A549 (cell line): ENCODE results near the gene TTLL3. TPM values are rescaled to one million over a fixed set of nuclear protein-coding genes. Genes with fewer than 3 reads are reported as not detected.
A peak's percentile ranks its signal among the peaks of the same experiment; 100 is the strongest.

ENCODE experiments used
- ATAC-seq, 2 experiments: fragments of 200-7000 bp in 1 of 2; fragments of >200 bp in 1 of 2; cut with Nextera tagmentation in 1 of 2; cut with Tn5 transposase in 1 of 2; 3 replicates each; pipeline versions ENCODE4 v1.8.0 to v1.9.1; 2018 to 2020; ENCODE audit warnings: mild to moderate bottlenecking in 1 of 2, moderate library complexity in 1 of 2
- CTCF ChIA-PET: fragments of 300-600 bp; sonication (Branson Sonifier 250); formaldehyde crosslinking; extraction: SDS; loops from one replicate; lab custom pipeline; 2021; ENCODE audit warnings: antibody characterized with exemption, inconsistent platforms; lab: Yijun Ruan, JAX
- POLR2A ChIA-PET: fragments of 350-600 bp; formaldehyde crosslinking; extraction: SDS; loops from one replicate; lab custom pipeline; 2021; ENCODE audit warnings: antibody characterized with exemption, inconsistent platforms; lab: Yijun Ruan, JAX
- DNase-seq, 2 experiments: peaks; one replicate each; pipeline versions ENCODE4 v3.0.0 to v3.0.0-alpha.2; 2011 to 2016; ENCODE audit warnings: low read depth in 1 of 2, low spot score in 1 of 2
- FAIRE-seq: peaks from 2 replicates; lab custom pipeline; 2011; peaks lifted over from hg19 to GRCh38; lab: Jason Lieb, UNC
- H3K27ac ChIP-seq, 2 experiments: fragments of >200 bp; sonication (Bioruptor Twin); formaldehyde crosslinking; 3 replicates each; pipeline ENCODE4 v1.5.1; 2016 to 2017
- H3K4me1 ChIP-seq: fragments of >200 bp; sonication (Bioruptor Twin); formaldehyde crosslinking; 3 replicates; pipeline ENCODE4 v1.6.1; 2016
- H3K4me2 ChIP-seq: fragments of >200 bp; sonication (Bioruptor Twin); formaldehyde crosslinking; 3 replicates; pipeline ENCODE4 v1.6.1; 2016
- H3K4me3 ChIP-seq: fragments of >200 bp; sonication (Bioruptor Twin); formaldehyde crosslinking; 3 replicates; pipeline ENCODE4 v1.5.1; 2016
- H3K9me3 ChIP-seq: fragments of >200 bp; sonication (Bioruptor Twin); formaldehyde crosslinking; 3 replicates; pipeline ENCODE4 v1.6.1; 2016
- ATOH8 ChIP-seq: fragments of 250-450 bp; sonication (Bioruptor Pico); IDR thresholded peaks from 2 replicates; pipeline ENCODE4 v1.5.0; 2020; ENCODE audit warnings: low read depth, mild to moderate bottlenecking, moderate library complexity
- BCL3 ChIP-seq: fragments of >200 bp; sonication (Bioruptor Twin); formaldehyde crosslinking; IDR thresholded peaks from 3 replicates; pipeline ENCODE4 v1.6.1; 2016
- CTCF ChIP-seq: fragments of >200 bp; sonication (Bioruptor Twin); formaldehyde crosslinking; IDR thresholded peaks from 3 replicates; pipeline ENCODE4 v1.5.1; 2016
- ELK1 ChIP-seq: fragments of 150-350 bp; IDR thresholded peaks from 2 replicates; pipeline ENCODE4 v1.6.1; 2014; ENCODE audit warnings: low read depth, mild to moderate bottlenecking, low read length
- FOXS1 ChIP-seq: fragments of 250-450 bp; sonication (Bioruptor Pico); IDR thresholded peaks from 2 replicates; pipeline ENCODE4 v1.5.0; 2020; ENCODE audit warnings: mild to moderate bottlenecking, moderate library complexity
- HES2 ChIP-seq: fragments of >200 bp; sonication (Bioruptor Twin); formaldehyde crosslinking; IDR thresholded peaks from 2 replicates; pipeline ENCODE4 v1.6.1; 2016
- HOXB13 ChIP-seq: fragments of 250-450 bp; sonication (Bioruptor Pico); IDR thresholded peaks from 2 replicates; pipeline ENCODE4 v1.5.0; 2020; ENCODE audit warnings: low read depth, mild to moderate bottlenecking, moderate library complexity
- JUNB ChIP-seq: fragments of >200 bp; sonication (Bioruptor Twin); formaldehyde crosslinking; IDR thresholded peaks from 2 replicates; pipeline ENCODE4 v1.6.1; 2016
- POLR2AphosphoS2 ChIP-seq: conservative IDR thresholded peaks from 2 replicates; pipeline ENCODE4 v1.6.1; 2012; ENCODE audit warnings: low read length, improper control_type of control experiment, inconsistent platforms
- RAD21 ChIP-seq, 2 experiments: fragments of >200 bp in 1 of 2; sonication (Bioruptor Twin) in 1 of 2; formaldehyde crosslinking in 1 of 2; IDR thresholded peaks in 1 of 2; conservative IDR thresholded peaks in 1 of 2; 2 replicates in 1 of 2; 3 replicates in 1 of 2; pipeline ENCODE4 v1.6.1; 2012 to 2018; ENCODE audit warnings: inconsistent platforms in 1 of 2
- SMC3 ChIP-seq: fragments of >200 bp; sonication (Bioruptor Twin); formaldehyde crosslinking; IDR thresholded peaks from 3 replicates; pipeline ENCODE4 v1.6.1; 2018; ENCODE audit warnings: inconsistent platforms
- TP53 ChIP-seq: fragments of 250-450 bp; sonication (Bioruptor Pico); IDR thresholded peaks from 2 replicates; pipeline ENCODE4 v1.5.0; 2021; ENCODE audit warnings: mild to moderate bottlenecking, moderate library complexity
- ZFP36 ChIP-seq: fragments of 450-650 bp; IDR thresholded peaks from 2 replicates; pipeline ENCODE4 v1.6.1; 2014; ENCODE audit warnings: borderline replicate concordance; ENCODE audit not compliant: partially characterized antibody
- ZNF302 ChIP-seq: fragments of 250-450 bp; sonication (Bioruptor Pico); IDR thresholded peaks from 2 replicates; pipeline ENCODE4 v1.9.0; 2021; ENCODE audit warnings: inconsistent platforms, mild to moderate bottlenecking, moderate library complexity
- ZSCAN20 ChIP-seq: fragments of 250-450 bp; sonication (Bioruptor Pico); IDR thresholded peaks from 2 replicates; pipeline ENCODE4 v1.8.0; 2022; ENCODE audit warnings: mild to moderate bottlenecking, moderate library complexity
- WGBS: methylation state at CpG from one replicate; pipeline ENCODE4 v1.1.6; 2017; ENCODE audit errors: missing lambda C conversion rate; 5-methylcytosine and 5-hydroxymethylcytosine counted together
- polyA plus RNA-seq, 4 experiments: library from polyadenylated mRNA; depleted of rRNA in 3 of 4; stranded (reverse); fragments of >200 nt; fragmentation: RNase III in 1 of 4; extraction: RNeasy Plus Mini Kit Qiagen cat#74134 plus additional on column Dnase treatment in 1 of 4; gene quantifications; 2 replicates in 3 of 4; 3 replicates in 1 of 4; pipeline ENCODE4 v1.2.3, GENCODE V29; 2011 to 2017

The TTLL3 gene
- polyA plus RNA-seq, 2 of the 4 experiments (the other 2 are of a cell fraction) = 10.3 to 13.0 TPM

GRCh38 chr3:9820543-9820942, 10.5 kb downstream of the TTLL3 start (continued):
- TF ChIP-seq POLR2AphosphoS2 (no peak), ZSCAN20 (no peak), HOXB13 (CRISPR knock-in tag) (no peak)

GRCh38 chr3:9820946-9821345, 10.9 kb downstream of the TTLL3 start:
- POLR2A ChIA-PET = no interaction called here
- TF ChIP-seq CTCF (peak; percentile 19; the same call in 1 of the 3 replicates), RAD21 (conservative IDR thresholded peaks at IDR 0.05 in 1 of 2, IDR thresholded peaks at IDR 0.05 in 1 of 2) (peak; percentile 23 to 36; a peak in 1 of 5 replicates), ZFP36 (no peak)
- Histone ChIP-seq H3K4me2 (no peak overlapping the region), H3K9me3 (no peaks in the 10 kb centered on the region), H3K4me1 (no peaks in the 10 kb centered on the region), H3K4me3 (no peak overlapping the region), H3K27ac (no peak overlapping the region)
- DNase-seq (peak in 1 of 2 experiments; percentile 56), FAIRE-seq (no peak), ATAC-seq (peak; percentile 88 to 91)
- CTCF ChIA-PET = interaction anchor here (0.8 to 1.7 kb wide), 6 partner anchors 9 to 126 kb away, joined by 3 to 8 read pairs (median 3); no protein-coding TSS in a partner anchor
- 76% methylated on average over 2 of the region's 2 CpGs for WGBS

- CTCF ChIA-PET = interaction anchor here (0.9 to 5.2 kb wide), 4 partner anchors 9 to 121 kb away, joined by 4 to 30 read pairs (median 4); no protein-coding TSS in a partner anchor
- no peak for FAIRE-seq
- no peak for ATAC-seq
- H3K4me2 ChIP-seq = no peak overlapping the region
- H3K9me3 ChIP-seq = no peaks in the 10 kb centered on the region
- no peak overlapping the region for H3K4me3 ChIP-seq
- H3K4me1 ChIP-seq = no peaks in the 10 kb centered on the region
- no peak overlapping the region for H3K27ac ChIP-seq
- POLR2A ChIA-PET = no interaction called here
- TF ChIP-seq BCL3 (no peak), FOXS1 (CRISPR knock-in tag) (no peak), ATOH8 (CRISPR knock-in tag) (no peak), ELK1 (no peak)
- DNase-seq = no peak
- WGBS = 77% methylated on average over 14 of the region's 14 CpGs
These were observed 15.5 kb downstream of the TTLL3 start for GRCh38 chr3:9825451-9826040.

GRCh38 chr3:9826815-9827573, 16.9 kb downstream of the TTLL3 start:
- FAIRE-seq = no peak
- TF ChIP-seq HES2 (no peak), ZNF302 (CRISPR knock-in tag) (no peak), SMC3 (peak; percentile 49; the same call in 2 of the 3 replicates), FOXS1 (CRISPR knock-in tag) (no peak), RAD21 (conservative IDR thresholded peaks at IDR 0.05 in 1 of 2, IDR thresholded peaks at IDR 0.05 in 1 of 2) (peak; percentile 52 to 67), CTCF (peak; percentile 46), TP53 (CRISPR knock-in tag) (no peak), JUNB (no peak)
- 64% methylated on average over 20 of the region's 20 CpGs for WGBS
- Histone ChIP-seq H3K27ac (no peak overlapping the region), H3K4me2 (no peak overlapping the region), H3K9me3 (no peaks in the 10 kb centered on the region), H3K4me3 (no peak overlapping the region), H3K4me1 (no peaks in the 10 kb centered on the region)
- DNase-seq = peak; percentile 44 to 69
- CTCF ChIA-PET = interaction anchor here (0.6 to 5.2 kb wide), 17 partner anchors 9 to 474 kb away, joined by 3 to 30 read pairs (median 5); no protein-coding TSS in a partner anchor
- ATAC-seq = peak; percentile 87 to 93
- POLR2A ChIA-PET = interaction anchor here (0.6 to 1.3 kb wide), 2 partner anchors 119 to 323 kb away, joined by 3 to 4 read pairs; no protein-coding TSS in a partner anchor
